IPS DF 6.9 (cell line): ENCODE measurements around the gene LYRM2.

Experiments used
- DNase-seq: peaks from one replicate; pipeline ENCODE4 v3.0.0-alpha.2; 2013; ENCODE audit warnings: low read depth, low spot score
- H3K27ac ChIP-seq: one replicate; pipeline ENCODE4 v1.5.1; 2013; ENCODE audit warnings: low read length, control low read depth
- H3K27me3 ChIP-seq: 2 replicates; pipeline ENCODE4 v1.6.1; 2013; ENCODE audit warnings: mild to moderate bottlenecking, low read length; ENCODE audit not compliant: control insufficient read depth, insufficient read depth
- H3K36me3 ChIP-seq: 2 replicates; pipeline ENCODE4 v1.6.1; 2013; ENCODE audit warnings: low read length; ENCODE audit not compliant: control insufficient read depth, insufficient read depth
- H3K4me1 ChIP-seq: 2 replicates; pipeline ENCODE4 v1.6.1; 2013; ENCODE audit warnings: low read length; ENCODE audit not compliant: control insufficient read depth, insufficient read depth
- H3K4me3 ChIP-seq: 2 replicates; pipeline ENCODE4 v1.5.1; 2013; ENCODE audit warnings: mild to moderate bottlenecking, low read length
- H3K9me3 ChIP-seq: 2 replicates; pipeline ENCODE4 v1.6.1; 2013; ENCODE audit warnings: low read length, inconsistent platforms; ENCODE audit not compliant: control insufficient read depth, insufficient read depth
- WGBS: extraction: QIAGEN DNeasy Blood & Tissue Kit; methylation state at CpG from one replicate; pipeline ENCODE4 v1.1.7; 2013; ENCODE audit warnings: mixed read lengths, missing lambda C conversion rate; ENCODE audit not compliant: insufficient read length, insufficient coverage; 5-methylcytosine and 5-hydroxymethylcytosine counted together

LYRM2 gene

GRCh38 chr6:89582669-89583325, 55.8 kb downstream of the LYRM2 start:
- Histone ChIP-seq H3K27me3 (no peaks in the 10 kb centered on the region), H3K36me3 (no peaks in the 10 kb centered on the region), H3K4me1 (0 out of 2 replicates have a peak, but pooled peaks cover 1% of the 10 kb centered on the region), H3K9me3 (no peaks in the 10 kb centered on the region), H3K4me3 (no peak overlapping the region), H3K27ac (no peak overlapping the region)
- DNase-seq: no peak
- WGBS: no CpG with 5 or more reads among the region's 4 CpGs

- Histone ChIP-seq H3K27ac (no peak overlapping the region), H3K4me3 (no peak overlapping the region), H3K4me1 (0 out of 2 replicates have a peak, but pooled peaks cover 1% of the 10 kb centered on the region), H3K27me3 (no peaks in the 10 kb centered on the region), H3K36me3 (no peaks in the 10 kb centered on the region), H3K9me3 (no peaks in the 10 kb centered on the region)
- no peak for DNase-seq
- no CpG with 5 or more reads among the region's 4 CpGs for WGBS
These were observed 56.9 kb downstream of the LYRM2 start for GRCh38 chr6:89581689-89582088.

GRCh38 chr6:89580997-89581666, 57.4 kb downstream of the LYRM2 start:
- DNase-seq: no peak
- Histone ChIP-seq H3K4me1 (0 out of 2 replicates have a peak, but pooled peaks cover 1% of the 10 kb centered on the region), H3K4me3 (no peak overlapping the region), H3K27me3 (no peaks in the 10 kb centered on the region), H3K27ac (no peak overlapping the region), H3K9me3 (no peaks in the 10 kb centered on the region), H3K36me3 (no peaks in the 10 kb centered on the region)
- no CpG with 5 or more reads among the region's 3 CpGs for WGBS

GRCh38 chr6:89575562-89575960, 63.0 kb downstream of the LYRM2 start:
- Histone ChIP-seq H3K4me1 (0 out of 2 replicates have a peak, but pooled peaks cover under 1% of the 10 kb centered on the region), H3K27me3 (no peaks in the 10 kb centered on the region), H3K27ac (no peak overlapping the region), H3K36me3 (no peaks in the 10 kb centered on the region), H3K4me3 (no peak overlapping the region), H3K9me3 (no peaks in the 10 kb centered on the region)
- no peak for DNase-seq
- no CpG with 5 or more reads among the region's 2 CpGs for WGBS

GRCh38 chr6:89574910-89575561, 63.5 kb downstream of the LYRM2 start:
- Histone ChIP-seq H3K27ac (no peak overlapping the region), H3K36me3 (no peaks in the 10 kb centered on the region), H3K27me3 (no peaks in the 10 kb centered on the region), H3K4me3 (no peak overlapping the region), H3K9me3 (no peaks in the 10 kb centered on the region), H3K4me1 (no peaks in the 10 kb centered on the region)
- WGBS: no CpG with 5 or more reads among the region's 2 CpGs
- DNase-seq: no peak

GRCh38 chr6:89567630-89568390, 70.7 kb downstream of the LYRM2 start:
- WGBS: no CpG with 5 or more reads among the region's 6 CpGs
- Histone ChIP-seq H3K27me3 (no peaks in the 10 kb centered on the region), H3K4me1 (no peaks in the 10 kb centered on the region), H3K36me3 (no peaks in the 10 kb centered on the region), H3K9me3 (no peaks in the 10 kb centered on the region), H3K27ac (no peak overlapping the region), H3K4me3 (no peak overlapping the region)
- no peak for DNase-seq

GRCh38 chr6:89566930-89567629, 71.5 kb downstream of the LYRM2 start:
- no peaks in the 10 kb centered on the region for H3K4me1 ChIP-seq
- no peaks in the 10 kb centered on the region for H3K9me3 ChIP-seq
- no peak for DNase-seq
- H3K27me3 ChIP-seq: no peaks in the 10 kb centered on the region
- H3K27ac ChIP-seq: no peak overlapping the region
- H3K4me3 ChIP-seq: no peak overlapping the region
- no peaks in the 10 kb centered on the region for H3K36me3 ChIP-seq
- WGBS: no CpG with 5 or more reads among the region's 16 CpGs

- Histone ChIP-seq H3K36me3 (no peaks in the 10 kb centered on the region), H3K27ac (no peak overlapping the region), H3K4me3 (no peak overlapping the region), H3K4me1 (no peaks in the 10 kb centered on the region), H3K9me3 (no peaks in the 10 kb centered on the region), H3K27me3 (no peaks in the 10 kb centered on the region)
- WGBS: no CpG with 5 or more reads among the region's 10 CpGs
- DNase-seq: no peak
These were observed 72.3 kb downstream of the LYRM2 start for GRCh38 chr6:89566008-89566800.

GRCh38 chr6:89564752-89565427, 73.7 kb downstream of the LYRM2 start:
- Histone ChIP-seq H3K9me3 (no peaks in the 10 kb centered on the region), H3K4me3 (no peak overlapping the region), H3K27me3 (no peaks in the 10 kb centered on the region), H3K4me1 (no peaks in the 10 kb centered on the region), H3K36me3 (no peaks in the 10 kb centered on the region), H3K27ac (no peak overlapping the region)
- no CpG with 5 or more reads among the region's 8 CpGs for WGBS
- DNase-seq: no peak
